A673 (cell line): ENCODE measurements around the gene PHLPP2.

Experiments used
- EZH2 ChIP-seq: fragments of 200-600 bp; sonication (generic); IDR thresholded peaks from 2 replicates; pipeline ENCODE4 v1.6.1; 2017; ENCODE audit warnings: borderline replicate concordance, low read depth, mild to moderate bottlenecking, mixed read lengths, antibody characterized with exemption, low read length; ENCODE audit not compliant: poor library complexity, severe bottlenecking
- TF ChIP-seq, protein P1 (sequence below): fragments of 300-800, 200-600 bp; sonication (generic); conservative IDR thresholded peaks from 2 replicates; pipeline ENCODE4 v1.5.1; 2017; ENCODE audit warnings: low read depth, mild to moderate bottlenecking, antibody characterized with exemption, low read length, moderate library complexity, mixed read lengths

DNA sequence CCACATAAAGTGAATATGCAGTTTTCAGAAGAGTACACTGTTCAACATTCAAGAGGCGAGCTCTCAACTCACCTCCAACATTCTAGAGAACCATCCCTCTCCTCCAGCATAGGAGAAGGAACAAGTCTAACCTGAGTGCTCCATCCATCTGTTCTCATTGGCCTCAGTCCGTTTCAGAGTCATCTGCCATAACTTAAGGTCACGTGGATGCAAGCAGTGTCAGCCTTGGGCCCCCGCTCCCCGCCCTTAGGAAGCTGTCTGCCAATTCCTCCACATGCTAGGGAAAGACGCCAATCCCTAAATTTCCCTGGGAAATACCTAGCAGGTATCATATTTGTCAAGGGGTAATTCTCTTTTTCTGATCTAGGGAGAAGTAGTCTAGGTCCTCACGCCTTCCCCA lies 77.1 kb downstream of the PHLPP2 start:
- TF ChIP-seq, protein P1, sequence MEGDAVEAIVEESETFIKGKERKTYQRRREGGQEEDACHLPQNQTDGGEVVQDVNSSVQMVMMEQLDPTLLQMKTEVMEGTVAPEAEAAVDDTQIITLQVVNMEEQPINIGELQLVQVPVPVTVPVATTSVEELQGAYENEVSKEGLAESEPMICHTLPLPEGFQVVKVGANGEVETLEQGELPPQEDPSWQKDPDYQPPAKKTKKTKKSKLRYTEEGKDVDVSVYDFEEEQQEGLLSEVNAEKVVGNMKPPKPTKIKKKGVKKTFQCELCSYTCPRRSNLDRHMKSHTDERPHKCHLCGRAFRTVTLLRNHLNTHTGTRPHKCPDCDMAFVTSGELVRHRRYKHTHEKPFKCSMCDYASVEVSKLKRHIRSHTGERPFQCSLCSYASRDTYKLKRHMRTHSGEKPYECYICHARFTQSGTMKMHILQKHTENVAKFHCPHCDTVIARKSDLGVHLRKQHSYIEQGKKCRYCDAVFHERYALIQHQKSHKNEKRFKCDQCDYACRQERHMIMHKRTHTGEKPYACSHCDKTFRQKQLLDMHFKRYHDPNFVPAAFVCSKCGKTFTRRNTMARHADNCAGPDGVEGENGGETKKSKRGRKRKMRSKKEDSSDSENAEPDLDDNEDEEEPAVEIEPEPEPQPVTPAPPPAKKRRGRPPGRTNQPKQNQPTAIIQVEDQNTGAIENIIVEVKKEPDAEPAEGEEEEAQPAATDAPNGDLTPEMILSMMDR, result no peak
- TF ChIP-seq EZH2, result no peak
